CD14-positive monocyte (primary cell): Measurements from ENCODE around the gene CCDC197. TPM values are rescaled to one million over a fixed set of nuclear protein-coding genes. Genes with fewer than 3 reads are reported as not detected.

Source experiments
- DNase-seq, 3 donors: peaks; one replicate each; pipeline ENCODE4 v3.0.0-alpha.2; 2011 to 2022
- H2AFZ ChIP-seq: 2 replicates; pipeline ENCODE4 v1.6.0; 2012; ENCODE audit warnings: mild to moderate bottlenecking, low read depth, low read length, inconsistent platforms; ENCODE audit not compliant: insufficient read depth, poor library complexity, severe bottlenecking
- H3K27ac ChIP-seq, 2 donors: 1 replicate in 1 of 2; 2 replicates in 1 of 2; pipeline ENCODE4 v1.5.1; 2012 to 2013; ENCODE audit warnings: low read length in 2 of 2, control low read depth in 1 of 2, inconsistent platforms in 1 of 2, low read depth in 1 of 2, mild to moderate bottlenecking in 1 of 2
- H3K27me3 ChIP-seq, 2 donors: one replicate each; pipeline versions ENCODE4 v1.6.0 to v1.6.1; 2011 to 2013; ENCODE audit warnings: low read length in 2 of 2; ENCODE audit not compliant: control insufficient read depth in 2 of 2, insufficient read depth in 2 of 2
- H3K36me3 ChIP-seq, 2 donors: replicated peaks in 1 of 2; 1 replicate in 1 of 2; 2 replicates in 1 of 2; pipeline versions ENCODE4 v1.5.1 to v1.6.1; 2012 to 2013; ENCODE audit warnings: low read length in 2 of 2, control low read depth in 1 of 2, inconsistent platforms in 1 of 2, mild to moderate bottlenecking in 1 of 2; ENCODE audit not compliant: insufficient read depth in 2 of 2, control insufficient read depth in 1 of 2
- H3K4me1 ChIP-seq, 2 donors: 1 replicate in 1 of 2; 2 replicates in 1 of 2; pipeline versions ENCODE4 v1.5.1 to v1.6.1; 2012 to 2013; ENCODE audit warnings: low read length in 2 of 2, control low read depth in 1 of 2, inconsistent platforms in 1 of 2, mild to moderate bottlenecking in 1 of 2, moderate library complexity in 1 of 2; ENCODE audit not compliant: insufficient read depth in 2 of 2, control insufficient read depth in 1 of 2
- H3K4me2 ChIP-seq: replicated peaks from 2 replicates; pipeline ENCODE3; 2012; ENCODE audit warnings: low read length, moderate library complexity, mild to moderate bottlenecking; ENCODE audit not compliant: poor library complexity, severe bottlenecking; ENCODE audit errors: extremely low read depth
- H3K4me3 ChIP-seq, 3 experiments: fragments of 200-600 bp in 1 of 3; sonication (generic) in 1 of 3; replicated peaks in 1 of 3; 1 replicate in 2 of 3; 2 replicates in 1 of 3; pipeline ENCODE4 v1.5.1; 2011 to 2013; ENCODE audit warnings: low read length in 3 of 3, mild to moderate bottlenecking in 3 of 3, control low read depth in 2 of 3, low read depth in 2 of 3, inconsistent platforms in 1 of 3, moderate library complexity in 1 of 3
- H3K79me2 ChIP-seq: 2 replicates; pipeline ENCODE4 v1.6.0; 2012; ENCODE audit warnings: mild to moderate bottlenecking, control low read depth, inconsistent platforms, low read length, moderate library complexity; ENCODE audit not compliant: insufficient read depth
- H3K9ac ChIP-seq: 2 replicates; pipeline ENCODE4 v1.6.0; 2017; ENCODE audit warnings: low read length, mild to moderate bottlenecking; ENCODE audit not compliant: insufficient read depth, poor library complexity, severe bottlenecking
- H3K9me3 ChIP-seq, 2 donors: replicated peaks in 1 of 2; 1 replicate in 1 of 2; 2 replicates in 1 of 2; pipeline versions ENCODE4 v1.5.1 to v1.6.1; 2012 to 2013; ENCODE audit warnings: low read length in 2 of 2, control low read depth in 1 of 2; ENCODE audit not compliant: control insufficient read depth in 1 of 2, insufficient read depth in 1 of 2
- H4K20me1 ChIP-seq: 2 replicates; pipeline ENCODE4 v1.6.0; 2012; ENCODE audit warnings: mild to moderate bottlenecking, low read length, control low read depth, moderate library complexity; ENCODE audit not compliant: insufficient read depth
- H3K27ac Mint-ChIP-seq, 7 donors: one replicate each; pipeline ENCODE4 v1.8.0; 2020; ENCODE audit warnings: mild to moderate bottlenecking in 7 of 7, mixed read lengths in 7 of 7, moderate library complexity in 6 of 7, inconsistent platforms in 2 of 7
- H3K27me3 Mint-ChIP-seq, 3 donors: one replicate each; pipeline ENCODE4 v1.8.0; 2021 to 2022; ENCODE audit warnings: low read depth in 3 of 3, mild to moderate bottlenecking in 3 of 3, mixed read lengths in 3 of 3, moderate library complexity in 3 of 3, inconsistent platforms in 1 of 3
- H3K36me3 Mint-ChIP-seq, 2 donors: one replicate each; pipeline ENCODE4 v1.8.0; 2020; ENCODE audit warnings: mixed read lengths in 2 of 2, inconsistent platforms in 1 of 2, mild to moderate bottlenecking in 1 of 2
- H3K4me1 Mint-ChIP-seq: one replicate; pipeline ENCODE4 v1.8.0; 2020; ENCODE audit warnings: mild to moderate bottlenecking, mixed read lengths
- H3K4me3 Mint-ChIP-seq, 2 donors: one replicate each; pipeline ENCODE4 v1.8.0; 2020; ENCODE audit warnings: mild to moderate bottlenecking in 2 of 2, mixed read lengths in 2 of 2, moderate library complexity in 1 of 2
- H3K9me3 Mint-ChIP-seq, 7 donors: one replicate each; pipeline ENCODE4 v1.8.0; 2020 to 2022; ENCODE audit warnings: mixed read lengths in 7 of 7, mild to moderate bottlenecking in 6 of 7, moderate library complexity in 6 of 7, inconsistent platforms in 2 of 7
- WGBS: methylation state at CpG from one replicate; pipeline ENCODE4 v1.1.5; 2013; ENCODE audit warnings: missing lambda C conversion rate; ENCODE audit not compliant: insufficient coverage; 5-methylcytosine and 5-hydroxymethylcytosine counted together
- intact Hi-C, 2 donors: fragments of 100-400 bp; cut with micrococcal nuclease; formaldehyde crosslinking; loops; one replicate each; pipeline versions ENCODE4 v1.15.0 to v1.15.1; 2023
- polyA plus RNA-seq, 3 donors: library from polyadenylated mRNA; depleted of rRNA in 1 of 3; unstranded in 2 of 3; stranded (reverse) in 1 of 3; fragments of 300-500 nt in 2 of 3; fragments of >200 nt in 1 of 3; fragmentation: Illumina TruSeq in 2 of 3; gene quantifications; 1 replicate in 2 of 3; 2 replicates in 1 of 3; pipeline ENCODE4 v1.2.3, GENCODE V29; 2012 to 2021
- TF ChIP-seq, protein P1 (sequence below): fragments of 200-600 bp; IDR thresholded peaks from one replicate; pipeline ENCODE4 v1.8.0; 2022; ENCODE audit warnings: antibody characterized with exemption, mild to moderate bottlenecking

The CCDC197 gene
- polyA plus RNA-seq, 3 donors = not detected

GRCh38 chr14:94031883-94032279, 34.8 kb downstream of the CCDC197 start:
- TF ChIP-seq, protein P1, sequence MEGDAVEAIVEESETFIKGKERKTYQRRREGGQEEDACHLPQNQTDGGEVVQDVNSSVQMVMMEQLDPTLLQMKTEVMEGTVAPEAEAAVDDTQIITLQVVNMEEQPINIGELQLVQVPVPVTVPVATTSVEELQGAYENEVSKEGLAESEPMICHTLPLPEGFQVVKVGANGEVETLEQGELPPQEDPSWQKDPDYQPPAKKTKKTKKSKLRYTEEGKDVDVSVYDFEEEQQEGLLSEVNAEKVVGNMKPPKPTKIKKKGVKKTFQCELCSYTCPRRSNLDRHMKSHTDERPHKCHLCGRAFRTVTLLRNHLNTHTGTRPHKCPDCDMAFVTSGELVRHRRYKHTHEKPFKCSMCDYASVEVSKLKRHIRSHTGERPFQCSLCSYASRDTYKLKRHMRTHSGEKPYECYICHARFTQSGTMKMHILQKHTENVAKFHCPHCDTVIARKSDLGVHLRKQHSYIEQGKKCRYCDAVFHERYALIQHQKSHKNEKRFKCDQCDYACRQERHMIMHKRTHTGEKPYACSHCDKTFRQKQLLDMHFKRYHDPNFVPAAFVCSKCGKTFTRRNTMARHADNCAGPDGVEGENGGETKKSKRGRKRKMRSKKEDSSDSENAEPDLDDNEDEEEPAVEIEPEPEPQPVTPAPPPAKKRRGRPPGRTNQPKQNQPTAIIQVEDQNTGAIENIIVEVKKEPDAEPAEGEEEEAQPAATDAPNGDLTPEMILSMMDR = no peak
- no peak overlapping the region for H3K27ac ChIP-seq
- intact Hi-C loops = loop anchor here in 1 of 2 donors (10.0 kb wide), 1 partner anchor 143 kb away; the partner anchor contains the start of gene PPP4R4
- H3K27me3 ChIP-seq = no peaks in the 10 kb centered on the region
- H2AFZ ChIP-seq = no peak overlapping the region
- Mint-ChIP-seq H3K27ac (no peak overlapping the region), H3K4me3 (no peak overlapping the region), H3K36me3 (no peaks in the 10 kb centered on the region), H3K9me3 (peaks cover 0 to 1% (median 0%) of the 10 kb centered on the region in 7 donors), H3K27me3 (peaks cover 0 to 5% (median 4%) of the 10 kb centered on the region in 3 donors), H3K4me1 (peaks cover 31% of the 10 kb centered on the region)
- H3K4me2 ChIP-seq = no peak overlapping the region
- DNase-seq = no peak
- no peaks in the 10 kb centered on the region for H3K79me2 ChIP-seq
- WGBS = 100% methylated on average over 1 of the region's 7 CpGs
- H4K20me1 ChIP-seq = no peaks in the 10 kb centered on the region
- no peaks in the 10 kb centered on the region for H3K9me3 ChIP-seq
- no peaks in the 10 kb centered on the region for H3K36me3 ChIP-seq
- H3K9ac ChIP-seq = no peak overlapping the region
- H3K4me1 ChIP-seq = peaks cover 30 to 32% of the 10 kb centered on the region in 2 donors
- no peak overlapping the region for H3K4me3 ChIP-seq

GRCh38 chr14:94034886-94035285, 37.8 kb downstream of the CCDC197 start:
- Histone ChIP-seq H3K4me3 (no peak overlapping the region), H3K27ac (no peak overlapping the region), H3K79me2 (no peaks in the 10 kb centered on the region), H4K20me1 (no peaks in the 10 kb centered on the region), H2AFZ (no peak overlapping the region), H3K9me3 (no peaks in the 10 kb centered on the region), H3K36me3 (no peaks in the 10 kb centered on the region), H3K27me3 (no peaks in the 10 kb centered on the region), H3K9ac (no peak overlapping the region), H3K4me2 (no peak overlapping the region), H3K4me1 (peaks cover 0 to 2% of the 10 kb centered on the region in 2 donors)
- Mint-ChIP-seq H3K27ac (no peak overlapping the region), H3K27me3 (peaks cover 0 to 5% (median 2%) of the 10 kb centered on the region in 3 donors), H3K4me3 (no peak overlapping the region), H3K4me1 (peaks cover 3% of the 10 kb centered on the region), H3K9me3 (peaks cover 0 to 1% (median 0%) of the 10 kb centered on the region in 7 donors), H3K36me3 (no peaks in the 10 kb centered on the region)
- TF ChIP-seq, protein P1 = no peak
- intact Hi-C loops = loop anchor here (5.0 to 10.0 kb wide), 3 partner anchors 102 to 147 kb away; partner anchors contain the start of gene PPP4R4 (in 1 of the 2)
- DNase-seq = no peak
- no CpG with 5 or more reads among the region's 3 CpGs for WGBS
